ENCODE measurements around the gene PRKRIP1.
"Not testable (repeated sequence)": the region's sequence is repeated elsewhere in the genome, so short reads cannot be mapped to it uniquely, and the experiment has no call there.

Gene PRKRIP1

GRCh38 chr7:102469972-102470825 lies 74.0 kb downstream of the PRKRIP1 start:
- TF ChIP-seq, protein P1, sequence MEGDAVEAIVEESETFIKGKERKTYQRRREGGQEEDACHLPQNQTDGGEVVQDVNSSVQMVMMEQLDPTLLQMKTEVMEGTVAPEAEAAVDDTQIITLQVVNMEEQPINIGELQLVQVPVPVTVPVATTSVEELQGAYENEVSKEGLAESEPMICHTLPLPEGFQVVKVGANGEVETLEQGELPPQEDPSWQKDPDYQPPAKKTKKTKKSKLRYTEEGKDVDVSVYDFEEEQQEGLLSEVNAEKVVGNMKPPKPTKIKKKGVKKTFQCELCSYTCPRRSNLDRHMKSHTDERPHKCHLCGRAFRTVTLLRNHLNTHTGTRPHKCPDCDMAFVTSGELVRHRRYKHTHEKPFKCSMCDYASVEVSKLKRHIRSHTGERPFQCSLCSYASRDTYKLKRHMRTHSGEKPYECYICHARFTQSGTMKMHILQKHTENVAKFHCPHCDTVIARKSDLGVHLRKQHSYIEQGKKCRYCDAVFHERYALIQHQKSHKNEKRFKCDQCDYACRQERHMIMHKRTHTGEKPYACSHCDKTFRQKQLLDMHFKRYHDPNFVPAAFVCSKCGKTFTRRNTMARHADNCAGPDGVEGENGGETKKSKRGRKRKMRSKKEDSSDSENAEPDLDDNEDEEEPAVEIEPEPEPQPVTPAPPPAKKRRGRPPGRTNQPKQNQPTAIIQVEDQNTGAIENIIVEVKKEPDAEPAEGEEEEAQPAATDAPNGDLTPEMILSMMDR (IDR thresholded peaks at IDR 0.05; ENCODE audit: control extremely low read depth, extremely low read depth, low read depth, missing control alignments), result no peak
- no peak for DNase-seq (ENCODE audit: extremely low spot score)
- POLR2A ChIA-PET, result no interaction called here
- CTCF ChIA-PET, result interaction anchor here (0.9 kb wide), 1 partner anchor 78 kb away, joined by 4 read pairs; no protein-coding TSS in a partner anchor

DNA sequence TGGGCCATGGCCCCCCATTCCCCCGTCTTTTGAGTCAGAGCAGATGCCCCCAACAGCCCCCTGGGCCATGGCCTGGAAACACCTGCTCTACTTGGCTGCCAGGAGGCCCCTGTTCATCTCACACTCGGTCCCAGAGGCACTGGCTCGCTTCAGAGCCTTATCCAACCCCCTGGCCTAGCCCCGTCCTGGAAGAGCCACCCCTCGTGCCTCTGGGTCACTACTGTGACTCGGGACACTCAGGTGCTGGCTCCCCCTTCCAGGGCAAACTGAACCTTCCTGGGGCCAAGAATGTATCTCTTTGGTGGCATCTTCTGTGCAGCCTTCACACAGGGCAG lies 75.6 kb downstream of the PRKRIP1 start:
- TF ChIP-seq, protein P1 (IDR thresholded peaks at IDR 0.05; ENCODE audit: control extremely low read depth, extremely low read depth, low read depth, missing control alignments), result no peak
- DNase-seq (ENCODE audit: extremely low spot score), result no peak
- ChIA-PET CTCF (interaction anchor here (0.8 kb wide), 1 partner anchor 192 kb away, joined by 3 read pairs; no protein-coding TSS in a partner anchor), POLR2A (no interaction called here)

GRCh38 chr7:102472126-102473041 lies 76.2 kb downstream of the PRKRIP1 start:
- no peak for DNase-seq (ENCODE audit: extremely low spot score)
- ChIA-PET POLR2A (no interaction called here), CTCF (interaction anchor here (1.9 kb wide), 1 partner anchor 68 kb away, joined by 4 read pairs; no protein-coding TSS in a partner anchor)
- TF ChIP-seq, protein P1 (IDR thresholded peaks at IDR 0.05; ENCODE audit: control extremely low read depth, extremely low read depth, low read depth, missing control alignments), result no peak

- ChIA-PET POLR2A (no interaction called here), CTCF (interaction anchor here (1.9 kb wide), 1 partner anchor 69 kb away, joined by 4 read pairs; no protein-coding TSS in a partner anchor)
- DNase-seq (ENCODE audit: extremely low spot score), result no peak
- TF ChIP-seq, protein P1 (IDR thresholded peaks at IDR 0.05; ENCODE audit: control extremely low read depth, extremely low read depth, low read depth, missing control alignments), result no peak
Observed at GRCh38 chr7:102473271-102473991, 77.3 kb downstream of the PRKRIP1 start.

DNA sequence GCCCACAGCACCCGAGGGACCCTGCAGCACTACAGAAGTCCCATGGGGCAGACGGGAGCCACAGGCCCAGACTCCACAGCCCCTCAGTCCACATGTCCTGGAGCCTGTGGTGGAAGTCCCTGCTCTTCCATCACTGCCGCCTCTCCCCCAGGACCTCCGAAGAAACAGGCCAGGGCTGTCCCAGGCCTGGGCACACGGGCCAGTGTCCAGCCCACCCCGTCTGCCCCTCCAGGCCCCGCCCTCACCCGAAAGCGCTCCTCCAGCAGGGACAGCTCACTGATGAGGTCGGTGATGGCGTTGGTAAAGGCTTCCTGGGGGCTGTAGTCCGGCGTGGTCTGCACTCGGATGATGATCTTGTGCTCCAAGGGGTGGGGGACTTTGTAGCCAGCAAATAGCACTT lies 78.0 kb downstream of the PRKRIP1 start:
- CTCF ChIA-PET, result interaction anchor here (1.9 kb wide), 1 partner anchor 69 kb away, joined by 4 read pairs; no protein-coding TSS in a partner anchor
- DNase-seq (ENCODE audit: extremely low spot score); POLR2A ChIA-PET: not testable (repeated sequence)

GRCh38 chr7:102474736-102475435 lies 78.7 kb downstream of the PRKRIP1 start:
- POLR2A ChIA-PET; CTCF ChIA-PET; DNase-seq (ENCODE audit: extremely low spot score): not testable (repeated sequence)

Measured in GM10248 (cell line).